Liver (tissue), 3 donors: Measurements from ENCODE around the gene PPY.

Experiments
- CTCF ChIP-seq: fragments of 150-350 bp; IDR thresholded peaks from 2 replicates; pipeline ENCODE4 v1.5.1; 2017; ENCODE audit warnings: improper control_type of control experiment, low read depth, low read length; ENCODE audit not compliant: missing input control
- GABPA ChIP-seq, 2 donors: IDR thresholded peaks in 1 of 2; conservative IDR thresholded peaks in 1 of 2; 2 replicates each; pipeline ENCODE4 v1.6.1; 2016; ENCODE audit warnings: antibody characterized with exemption in 2 of 2, mild to moderate bottlenecking in 1 of 2, moderate library complexity in 1 of 2
- MAX ChIP-seq: IDR thresholded peaks from 2 replicates; pipeline ENCODE4 v1.6.1; 2016; ENCODE audit warnings: antibody characterized with exemption
- REST ChIP-seq: IDR thresholded peaks from 2 replicates; pipeline ENCODE4 v1.6.1; 2016; ENCODE audit warnings: antibody characterized with exemption, mild to moderate bottlenecking
- SP1 ChIP-seq: IDR thresholded peaks from 2 replicates; pipeline ENCODE4 v1.6.1; 2018; ENCODE audit warnings: antibody characterized with exemption, mild to moderate bottlenecking
- TAF1 ChIP-seq: conservative IDR thresholded peaks from 2 replicates; pipeline ENCODE4 v1.6.1; 2016; ENCODE audit warnings: antibody characterized with exemption, mild to moderate bottlenecking
- donor health status: healthy.
- donor health status: healthy.

GRCh38 chr17:43935204-43935925 lies 6.9 kb downstream of the PPY start:
- no peak for TF ChIP-seq CTCF
- TF ChIP-seq SP1: no peak
- no peak for TF ChIP-seq REST
- no peak for TF ChIP-seq GABPA (IDR thresholded peaks at IDR 0.05 in 1 of 2, conservative IDR thresholded peaks at IDR 0.05 in 1 of 2)
- no peak for TF ChIP-seq MAX
- no peak for TF ChIP-seq TAF1
